GM12878 (cell line): ENCODE results near the gene GATAD2B. TPM values are rescaled to one million over a fixed set of nuclear protein-coding genes. Genes with fewer than 3 reads are reported as not detected.

ENCODE experiments used
- CHD1 ChIP-seq: IDR thresholded peaks from 2 replicates; pipeline ENCODE4 v1.6.1; 2012; ENCODE audit warnings: low read depth, low read length, improper control_type of control experiment
- DPF2 ChIP-seq: fragments of 450-650 bp; IDR thresholded peaks from 2 replicates; pipeline ENCODE4 v1.6.1; 2017; ENCODE audit warnings: mild to moderate bottlenecking
- E2F8 ChIP-seq: fragments of 450-650 bp; IDR thresholded peaks from 2 replicates; pipeline ENCODE4 v1.6.1; 2018; ENCODE audit warnings: mild to moderate bottlenecking, low read depth, moderate library complexity; ENCODE audit not compliant: partially characterized antibody
- GABPA ChIP-seq: IDR thresholded peaks from 2 replicates; pipeline ENCODE4 v1.6.1; 2014; ENCODE audit warnings: antibody characterized with exemption, low read depth, mild to moderate bottlenecking, inconsistent platforms
- HSF1 ChIP-seq: fragments of 150-350 bp; IDR thresholded peaks from 2 replicates; pipeline ENCODE4 v1.6.1; 2014; ENCODE audit warnings: mild to moderate bottlenecking, low read depth, low read length
- IRF3 ChIP-seq: fragments of 450-650 bp; IDR thresholded peaks from 2 replicates; pipeline ENCODE4 v1.6.1; 2014; ENCODE audit warnings: mild to moderate bottlenecking
- IRF5 ChIP-seq: fragments of 450-650 bp; IDR thresholded peaks from 2 replicates; pipeline ENCODE4 v1.6.1; 2017; ENCODE audit warnings: borderline replicate concordance
- KDM1A ChIP-seq: fragments of 200-600 bp; sonication (generic); IDR thresholded peaks from 2 replicates; pipeline ENCODE4 v1.6.1; 2016; ENCODE audit warnings: borderline replicate concordance
- MLLT1 ChIP-seq: fragments of 450-650 bp; IDR thresholded peaks from 2 replicates; pipeline ENCODE4 v1.6.1; 2016; ENCODE audit warnings: mild to moderate bottlenecking
- RELB ChIP-seq: fragments of 450-650 bp; IDR thresholded peaks from 2 replicates; pipeline ENCODE4 v1.6.1; 2017; ENCODE audit warnings: low read depth, mild to moderate bottlenecking, moderate library complexity
- RFX5 ChIP-seq: IDR thresholded peaks from 2 replicates; pipeline ENCODE4 v1.6.1; 2011; ENCODE audit warnings: low read depth, low read length, improper control_type of control experiment
- SMAD1 ChIP-seq: fragments of 450-650 bp; IDR thresholded peaks from 2 replicates; pipeline ENCODE4 v1.6.1; 2018; ENCODE audit warnings: mild to moderate bottlenecking, low read depth; ENCODE audit not compliant: partially characterized antibody
- SMAD5 ChIP-seq: IDR thresholded peaks from 2 replicates; pipeline ENCODE4 v1.6.1; 2016; ENCODE audit warnings: antibody characterized with exemption, low read depth
- SUPT20H ChIP-seq: IDR thresholded peaks from 2 replicates; pipeline ENCODE4 v1.6.1; 2011; ENCODE audit warnings: low read depth, mild to moderate bottlenecking, low read length, moderate library complexity, borderline replicate concordance; ENCODE audit not compliant: control insufficient read depth
- TBL1XR1 ChIP-seq: IDR thresholded peaks from 2 replicates; pipeline ENCODE4 v1.6.1; 2012; ENCODE audit warnings: low read depth, low read length, improper control_type of control experiment
- TCF12 ChIP-seq: IDR thresholded peaks from 2 replicates; pipeline ENCODE4 v1.6.1; 2011; ENCODE audit warnings: low read depth, mild to moderate bottlenecking, low read length
- TCF3 ChIP-seq: IDR thresholded peaks from 2 replicates; pipeline ENCODE4 v1.6.1; 2012; ENCODE audit warnings: low read depth, mild to moderate bottlenecking, low read length, borderline replicate concordance; ENCODE audit not compliant: insufficient read depth
- YY1 ChIP-seq: IDR thresholded peaks from 2 replicates; pipeline ENCODE4 v1.6.1; 2011; ENCODE audit warnings: low read depth, mild to moderate bottlenecking, low read length
- polyA plus RNA-seq, 11 experiments: library from polyadenylated mRNA; depleted of rRNA in 4 of 11; unstranded in 6 of 11; stranded (reverse) in 5 of 11; fragments of >200 nt; fragmentation: Nextera tagmentation in 4 of 11; fragmentation: Illumina TruSeq in 1 of 11; extraction: Ambion mirVana in 4 of 11; extraction: Trizol in 1 of 11; gene quantifications; 1 replicate in 1 of 11; 2 replicates in 10 of 11; pipeline versions ENCODE4 v1.2.1 to v1.2.3, GENCODE V29; 2011 to 2016; ENCODE audit warnings: inconsistent platforms in 2 of 11, missing spikeins in 2 of 11, low read depth in 1 of 11
- total RNA-seq, 4 experiments: library from RNA; depleted of rRNA in 3 of 4; stranded (reverse); fragments of >200 nt in 3 of 4; fragmentation: Illumina TruSeq in 1 of 4; extraction: Trizol in 1 of 4; gene quantifications; 2 replicates each; pipeline versions ENCODE4 v1.2.1 to v1.2.3, GENCODE V29; 2013 to 2021

Gene GATAD2B
- total and polyA plus RNA-seq, 10 of the 15 experiments (the other 5 are each of a cell fraction or from before 2014, with no cell fraction given) = 2.4 to 63.1 (median 8.7) TPM

- TF ChIP-seq KDM1A (no peak), RELB (peak; percentile 89), YY1 (peak; percentile 93), DPF2 (peak; percentile 91), MLLT1 (peak; percentile 84), E2F8 (peak; percentile 29), TCF12 (peak; percentile 73), TCF3 (peak; percentile 80; the same call in 1 of the 2 replicates), SMAD1 (no peak), GABPA (no peak), IRF5 (0 out of 2 replicates have a peak, but pooled peaks have one; percentile 5), RFX5 (peak; percentile 72; the same call in 1 of the 2 replicates), HSF1 (peak; percentile 75; the same call in 1 of the 2 replicates), SUPT20H (no peak), TBL1XR1 (0 out of 2 replicates have a peak, but pooled peaks have one; percentile 50), CHD1 (peak; percentile 39; the same call in 1 of the 2 replicates), SMAD5 (peak; percentile 15), IRF3 (peak; percentile 87)
Measured at GRCh38 chr1:153967107-153967999, 44.6 kb upstream of the GATAD2B start, which contains the start of gene CREB3L4 (continued).
